BLaER1 (cell line): ENCODE data around the gene LRRC51.
"Not testable (repeated sequence)": the region's sequence is repeated elsewhere in the genome, so short reads cannot be mapped to it uniquely, and the experiment has no call there.

Experiments used
- H3K27ac ChIP-seq: shearing (Covaris generic); formaldehyde crosslinking; 2 replicates; pipeline ENCODE4 v1.8.1; 2022
- H3K27me3 ChIP-seq: shearing (Covaris generic); formaldehyde crosslinking; 2 replicates; pipeline ENCODE4 v1.8.1; 2022
- H3K36me3 ChIP-seq: shearing (Covaris generic); formaldehyde crosslinking; 2 replicates; pipeline ENCODE4 v1.8.1; 2022
- H3K4me1 ChIP-seq: shearing (Covaris generic); formaldehyde crosslinking; 2 replicates; pipeline ENCODE4 v1.8.1; 2022
- H3K4me2 ChIP-seq: shearing (Covaris generic); formaldehyde crosslinking; 2 replicates; pipeline ENCODE4 v1.8.1; 2022
- H3K4me3 ChIP-seq: shearing (Covaris generic); formaldehyde crosslinking; 2 replicates; pipeline ENCODE4 v1.8.1; 2022
- H3K9ac ChIP-seq: shearing (Covaris generic); formaldehyde crosslinking; 2 replicates; pipeline ENCODE4 v1.8.1; 2022
- H3K9me3 ChIP-seq: shearing (Covaris generic); formaldehyde crosslinking; 2 replicates; pipeline ENCODE4 v1.8.1; 2022
- H4K20me1 ChIP-seq: shearing (Covaris generic); formaldehyde crosslinking; 2 replicates; pipeline ENCODE4 v1.8.1; 2022
- Cebpa-rat ChIP-seq: shearing (Covaris generic); IDR thresholded peaks from 2 replicates; pipeline ENCODE4 v1.8.1; 2022

The LRRC51 gene

DNA sequence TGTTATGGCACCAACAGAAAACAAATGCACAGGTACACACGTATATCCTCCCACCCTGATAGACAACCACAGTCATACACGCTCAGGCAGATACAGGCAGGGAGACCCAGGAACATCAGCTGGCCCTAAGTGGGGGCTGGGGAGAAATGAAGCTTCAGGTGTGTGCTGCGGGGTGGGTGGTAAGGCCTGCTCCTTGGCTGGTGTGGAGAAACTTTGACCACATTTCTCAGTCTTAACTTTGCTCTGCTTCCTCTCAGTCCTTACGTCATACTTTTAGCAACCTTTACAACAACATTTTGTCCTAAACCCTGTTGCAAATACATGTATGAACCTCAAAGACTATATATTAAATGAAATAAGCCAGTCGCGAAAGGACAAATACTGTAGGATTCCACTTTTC, 38.5 kb downstream of the LRRC51 start:
- Histone ChIP-seq H3K4me1 (no peaks in the 10 kb centered on the region), H3K9me3 (peaks cover 8% of the 10 kb centered on the region), H4K20me1 (no peaks in the 10 kb centered on the region), H3K27ac (no peak overlapping the region), H3K27me3 (no peaks in the 10 kb centered on the region), H3K4me2 (no peak overlapping the region), H3K4me3 (no peak overlapping the region), H3K36me3 (no peaks in the 10 kb centered on the region), H3K9ac (no peak overlapping the region)
- no peak for TF ChIP-seq Cebpa-rat

DNA sequence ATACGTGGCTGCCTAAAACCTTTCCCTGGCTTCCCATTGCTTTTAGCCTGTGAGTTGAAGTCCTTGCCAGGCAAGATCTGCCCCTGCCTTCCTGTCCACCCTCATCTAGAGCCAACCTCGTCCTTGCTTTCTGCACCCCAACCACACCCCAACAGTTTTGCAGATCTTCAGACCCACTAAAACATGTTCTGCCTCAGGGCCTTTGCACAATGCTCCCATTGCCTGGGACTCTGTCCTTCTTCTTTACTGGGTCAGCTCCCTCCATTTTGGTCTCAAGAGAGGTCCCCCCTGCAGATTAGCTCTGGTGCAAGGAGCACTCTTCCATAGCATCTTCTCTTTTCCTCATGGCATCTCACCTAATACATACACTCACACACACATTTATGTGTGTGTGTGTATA, 40.3 kb downstream of the LRRC51 start:
- Histone ChIP-seq H3K27me3 (no peaks in the 10 kb centered on the region), H3K36me3 (no peaks in the 10 kb centered on the region), H3K27ac (no peak overlapping the region), H3K4me2 (no peak overlapping the region), H3K4me3 (no peak overlapping the region), H3K9me3 (peaks cover 26% of the 10 kb centered on the region), H4K20me1 (no peaks in the 10 kb centered on the region), H3K9ac (no peak overlapping the region), H3K4me1 (no peaks in the 10 kb centered on the region)
- no peak for TF ChIP-seq Cebpa-rat

DNA sequence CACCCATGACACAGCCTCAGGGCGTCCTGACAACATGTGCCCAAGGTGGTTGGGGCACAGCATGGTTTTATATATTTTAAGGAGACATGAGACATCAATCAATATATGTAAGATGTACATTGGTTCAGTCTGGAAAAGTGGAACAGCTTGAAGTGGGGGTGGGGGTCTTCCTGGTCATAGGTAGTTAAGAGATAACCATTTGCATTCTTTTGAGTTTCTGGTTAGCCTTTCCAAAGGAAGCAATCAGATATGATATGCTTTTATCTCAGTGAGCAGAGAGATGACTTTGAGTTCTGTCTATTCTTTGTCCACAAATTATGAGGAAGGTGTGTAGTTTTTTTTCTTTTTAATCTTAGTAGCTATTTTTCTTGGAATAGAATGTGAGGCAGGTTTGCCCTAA, 42.0 kb downstream of the LRRC51 start:
- no peak overlapping the region for H3K4me3 ChIP-seq
- H3K27me3 ChIP-seq, result no peaks in the 10 kb centered on the region
- H3K4me1 ChIP-seq, result no peaks in the 10 kb centered on the region
- no peaks in the 10 kb centered on the region for H4K20me1 ChIP-seq
- H3K27ac ChIP-seq, result no peak overlapping the region
- peaks cover 41% of the 10 kb centered on the region for H3K9me3 ChIP-seq
- H3K4me2 ChIP-seq, result no peak overlapping the region
- no peak for TF ChIP-seq Cebpa-rat
- no peaks in the 10 kb centered on the region for H3K36me3 ChIP-seq
- no peak overlapping the region for H3K9ac ChIP-seq

DNA sequence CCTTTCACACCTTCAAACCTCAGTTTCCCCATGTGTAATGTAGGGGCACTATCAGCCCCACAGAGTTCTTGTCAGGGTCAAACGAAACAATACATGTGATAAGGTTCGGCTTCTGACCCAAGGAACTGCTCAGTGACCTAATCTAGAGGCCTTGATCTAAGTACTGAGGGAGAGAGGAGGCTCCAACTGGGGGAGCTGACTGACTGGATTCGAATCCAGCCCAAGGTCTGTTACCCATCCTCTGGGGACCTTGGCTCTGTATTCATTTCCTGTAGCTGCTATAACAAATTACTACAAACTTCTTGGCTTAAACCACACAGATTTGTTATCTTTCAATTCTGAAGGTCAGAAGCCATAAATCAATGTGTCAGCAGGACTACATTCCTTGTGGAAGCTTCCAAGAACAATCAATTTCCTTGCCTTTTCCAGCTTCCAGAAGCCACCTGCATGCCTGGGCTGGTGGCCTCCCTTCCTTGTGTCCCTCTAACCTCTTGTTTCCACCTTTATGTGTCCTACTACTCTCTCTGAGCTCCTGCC, 42.5 kb downstream of the LRRC51 start:
- no peak overlapping the region for H3K4me2 ChIP-seq
- H3K27ac ChIP-seq, result no peak overlapping the region
- no peaks in the 10 kb centered on the region for H3K27me3 ChIP-seq
- H4K20me1 ChIP-seq, result no peaks in the 10 kb centered on the region
- H3K9me3 ChIP-seq, result peaks cover 47% of the 10 kb centered on the region
- H3K4me3 ChIP-seq, result no peak overlapping the region
- no peak overlapping the region for H3K9ac ChIP-seq
- H3K4me1 ChIP-seq, result no peaks in the 10 kb centered on the region
- TF ChIP-seq Cebpa-rat, result no peak
- no peaks in the 10 kb centered on the region for H3K36me3 ChIP-seq

DNA sequence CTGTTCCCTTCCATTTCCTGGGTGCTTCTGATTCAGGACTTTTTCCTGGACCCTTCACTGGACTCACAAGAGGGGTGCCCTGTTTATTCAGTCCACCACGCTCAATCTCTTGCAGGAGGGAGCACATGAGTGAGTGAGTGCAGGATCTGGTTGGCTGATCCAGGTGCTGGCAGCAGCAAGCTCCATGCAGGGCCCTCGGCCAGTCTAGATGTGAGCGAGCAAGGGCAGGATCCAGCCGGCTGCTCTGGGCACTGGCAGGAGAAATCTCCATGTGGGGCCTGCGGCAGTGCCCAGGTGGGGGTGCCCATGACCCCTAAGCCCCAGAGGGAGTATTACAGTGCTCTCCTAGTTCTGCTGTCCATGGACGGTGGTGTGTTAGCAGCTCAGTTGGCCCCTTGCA, 43.4 kb downstream of the LRRC51 start:
- H3K36me3 ChIP-seq, result no peaks in the 10 kb centered on the region
- TF ChIP-seq Cebpa-rat, result no peak
- H3K4me3 ChIP-seq, result no peak overlapping the region
- no peaks in the 10 kb centered on the region for H3K27me3 ChIP-seq
- H3K4me2 ChIP-seq, result no peak overlapping the region
- no peak overlapping the region for H3K9ac ChIP-seq
- no peaks in the 10 kb centered on the region for H4K20me1 ChIP-seq
- H3K9me3 ChIP-seq, result peaks cover 56% of the 10 kb centered on the region
- no peaks in the 10 kb centered on the region for H3K4me1 ChIP-seq
- H3K27ac ChIP-seq, result no peak overlapping the region

DNA sequence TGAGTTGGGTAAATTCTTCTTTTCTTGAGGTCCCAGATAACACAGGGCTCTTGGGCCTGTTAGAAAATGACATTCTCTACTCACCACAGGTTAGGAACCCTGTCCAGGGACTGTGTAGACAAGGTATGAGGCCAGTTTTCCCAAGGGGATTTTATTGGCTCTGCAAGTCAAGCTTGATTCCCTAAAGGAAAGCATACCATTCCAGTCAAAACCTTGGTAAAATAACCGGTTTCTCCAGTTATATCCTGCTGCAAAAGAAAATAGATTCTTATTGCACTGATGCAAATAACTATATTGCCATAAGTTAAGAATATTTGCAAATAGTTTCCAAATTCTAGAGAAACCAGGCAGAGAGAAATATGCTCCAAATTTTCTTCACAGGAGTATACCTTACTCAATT, 45.3 kb downstream of the LRRC51 start:
- no peak for TF ChIP-seq Cebpa-rat

DNA sequence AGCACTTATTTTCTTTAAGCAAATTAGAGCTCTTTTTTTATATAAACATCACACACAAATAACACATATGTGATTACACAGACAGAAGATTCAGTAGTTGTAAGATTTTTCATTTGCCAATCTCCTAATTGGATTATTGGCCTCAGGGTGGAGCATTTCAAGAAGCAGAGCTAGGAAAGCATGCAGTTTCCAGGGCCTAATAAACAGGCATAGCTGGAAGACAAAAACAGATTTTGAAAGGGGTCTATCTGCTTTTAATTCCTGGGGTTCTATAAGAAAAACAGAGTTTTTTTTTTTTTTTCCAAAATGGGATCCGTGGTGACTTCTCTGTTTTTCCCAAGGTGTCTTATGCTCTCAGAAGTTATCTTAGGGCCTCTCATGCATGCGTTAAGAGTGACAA, 47.3 kb downstream of the LRRC51 start:
- no peak overlapping the region for H3K4me2 ChIP-seq
- no peak for TF ChIP-seq Cebpa-rat
- H3K27me3 ChIP-seq, result no peaks in the 10 kb centered on the region
- H3K36me3 ChIP-seq, result no peaks in the 10 kb centered on the region
- H4K20me1 ChIP-seq, result no peaks in the 10 kb centered on the region
- no peak overlapping the region for H3K4me3 ChIP-seq
- peaks cover 74% of the 10 kb centered on the region for H3K9me3 ChIP-seq
- no peak overlapping the region for H3K27ac ChIP-seq
- H3K9ac ChIP-seq, result no peak overlapping the region
- H3K4me1 ChIP-seq, result no peaks in the 10 kb centered on the region

More for the DNA sequence above, 45.3 kb downstream of the LRRC51 start:
- no peaks in the 10 kb centered on the region for H3K4me1 ChIP-seq
- peaks cover 72% of the 10 kb centered on the region for H3K9me3 ChIP-seq
- no peaks in the 10 kb centered on the region for H3K36me3 ChIP-seq
- H3K27ac ChIP-seq, result no peak overlapping the region
- H4K20me1 ChIP-seq, result no peaks in the 10 kb centered on the region
- H3K4me3 ChIP-seq, result no peak overlapping the region
- H3K27me3 ChIP-seq, result no peaks in the 10 kb centered on the region
- H3K9ac ChIP-seq, result no peak overlapping the region
- H3K4me2 ChIP-seq, result no peak overlapping the region

DNA sequence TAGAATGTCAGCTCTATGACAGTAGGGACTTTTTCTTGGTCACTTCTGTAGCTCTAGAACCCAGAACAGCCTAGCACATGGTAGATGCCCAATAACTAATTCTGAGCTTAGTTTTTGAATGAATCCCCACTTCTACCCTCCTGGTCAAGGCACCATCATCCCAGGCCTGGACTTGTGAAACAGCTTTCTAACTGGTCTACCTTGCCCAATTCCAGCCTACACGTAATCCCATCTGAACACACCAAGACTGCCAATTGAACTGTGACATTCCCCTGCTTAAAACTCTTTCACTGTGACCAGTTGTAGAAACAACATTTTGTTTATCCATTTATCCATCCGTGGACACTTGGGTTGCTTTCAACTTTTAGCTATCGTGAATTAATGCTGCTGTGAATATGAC, 48.7 kb downstream of the LRRC51 start:
- H4K20me1 ChIP-seq, result no peaks in the 10 kb centered on the region
- H3K4me2 ChIP-seq, result no peak overlapping the region
- H3K4me1 ChIP-seq, result no peaks in the 10 kb centered on the region
- no peak for TF ChIP-seq Cebpa-rat
- no peak overlapping the region for H3K4me3 ChIP-seq
- H3K9me3 ChIP-seq, result peaks cover 64% of the 10 kb centered on the region
- no peak overlapping the region for H3K27ac ChIP-seq
- no peak overlapping the region for H3K9ac ChIP-seq
- no peaks in the 10 kb centered on the region for H3K36me3 ChIP-seq
- H3K27me3 ChIP-seq, result no peaks in the 10 kb centered on the region

DNA sequence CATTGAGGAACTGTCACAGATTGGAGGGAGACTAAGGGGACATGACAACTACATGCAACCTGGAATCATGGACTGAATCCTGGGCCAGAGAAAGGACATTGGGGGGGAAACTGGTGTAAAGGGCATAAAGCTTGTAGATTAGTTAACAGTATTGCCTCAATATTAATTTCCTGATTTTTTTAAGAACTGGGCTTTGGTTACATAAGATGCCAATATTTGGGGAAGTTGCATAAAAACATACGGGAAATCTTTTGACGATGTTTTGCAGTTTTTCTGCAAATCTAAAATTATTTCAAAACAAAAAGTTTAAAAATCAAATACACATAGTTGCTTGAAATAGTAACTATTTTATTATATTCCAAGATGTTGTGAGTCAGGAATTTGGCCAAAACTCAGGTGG, 52.0 kb downstream of the LRRC51 start:
- no peaks in the 10 kb centered on the region for H4K20me1 ChIP-seq
- H3K4me1 ChIP-seq, result no peaks in the 10 kb centered on the region
- no peaks in the 10 kb centered on the region for H3K27me3 ChIP-seq
- H3K36me3 ChIP-seq, result no peaks in the 10 kb centered on the region
- no peak for TF ChIP-seq Cebpa-rat
- no peak overlapping the region for H3K4me2 ChIP-seq
- H3K9me3 ChIP-seq, result peaks cover 33% of the 10 kb centered on the region
- H3K4me3 ChIP-seq, result no peak overlapping the region
- H3K9ac ChIP-seq, result no peak overlapping the region
- no peak overlapping the region for H3K27ac ChIP-seq

DNA sequence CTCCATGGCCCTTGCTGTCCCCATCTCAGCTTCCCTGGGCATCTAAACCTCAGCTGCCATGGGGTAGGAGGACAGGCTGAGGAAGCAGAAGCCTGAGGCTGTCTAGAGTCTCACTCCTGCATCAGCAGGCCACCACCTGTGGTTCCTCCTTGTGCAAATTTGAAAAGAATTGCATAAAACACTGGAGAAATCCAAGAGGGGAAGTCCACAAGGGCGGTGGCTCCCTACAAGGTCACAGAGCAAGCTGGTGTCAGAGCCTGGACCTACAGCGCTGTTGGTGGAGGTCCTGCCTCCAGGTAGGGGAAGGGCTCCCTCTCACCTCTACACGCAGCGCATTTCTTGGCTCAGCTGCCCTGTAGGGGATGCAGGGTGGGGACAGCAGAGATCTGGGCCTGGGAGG, 54.8 kb downstream of the LRRC51 start, which contains the start of gene FOLR3:
TSS of gene FOLR3 (plus strand) at position 253 of the 400 bp plus-strand sequence. CDS start 228 bp downstream, outside the sequence.
- H3K27ac ChIP-seq, H3K9ac ChIP-seq, H3K4me3 ChIP-seq, H3K36me3 ChIP-seq, H4K20me1 ChIP-seq, H3K9me3 ChIP-seq, H3K4me1 ChIP-seq, H3K4me2 ChIP-seq, H3K27me3 ChIP-seq: not testable (repeated sequence)
